ENCODE measurements around the gene EGFR.

EGFR gene

GRCh38 chr7:55101359-55101758, 82.5 kb downstream of the EGFR start:
- DNase-seq (ENCODE audit: low spot score) = no peak

GRCh38 chr7:55104123-55104522, 85.3 kb downstream of the EGFR start:
- no peak for DNase-seq (ENCODE audit: low spot score)

DNA sequence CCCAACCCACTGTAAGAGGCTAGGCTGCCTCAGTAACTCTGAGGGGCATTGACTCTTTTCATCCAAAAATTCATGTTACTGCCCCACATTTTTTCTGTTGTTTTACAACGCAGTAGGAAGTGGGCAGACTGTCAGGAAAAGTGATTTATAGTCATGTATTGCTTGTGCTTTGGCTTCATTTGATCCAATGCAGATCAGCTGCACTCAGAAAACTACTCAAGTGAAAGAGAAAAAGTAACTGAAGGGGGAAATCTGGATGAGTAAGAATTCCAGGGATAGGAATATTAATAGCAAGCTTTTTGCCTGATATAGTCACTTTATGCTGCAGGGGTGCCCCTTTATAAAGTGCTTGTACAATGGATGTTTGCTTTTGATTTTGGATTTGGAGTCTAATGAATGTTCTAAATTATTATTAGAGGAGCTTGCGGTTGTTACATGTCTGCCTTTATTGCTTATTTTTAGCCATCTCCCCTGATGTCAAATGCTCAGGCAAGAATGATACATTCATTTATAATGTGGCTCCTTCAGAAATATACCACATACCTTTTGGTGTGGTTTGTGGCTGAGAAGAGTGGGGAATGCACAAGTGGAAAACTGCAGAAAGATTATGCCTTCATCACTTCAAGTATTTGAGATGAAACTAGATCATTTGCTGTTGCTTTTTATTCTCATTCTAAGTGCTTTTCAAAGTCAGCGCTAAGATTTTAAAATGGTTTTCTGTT, 86.1 kb downstream of the EGFR start:
- no peak for DNase-seq (ENCODE audit: low spot score)

DNA sequence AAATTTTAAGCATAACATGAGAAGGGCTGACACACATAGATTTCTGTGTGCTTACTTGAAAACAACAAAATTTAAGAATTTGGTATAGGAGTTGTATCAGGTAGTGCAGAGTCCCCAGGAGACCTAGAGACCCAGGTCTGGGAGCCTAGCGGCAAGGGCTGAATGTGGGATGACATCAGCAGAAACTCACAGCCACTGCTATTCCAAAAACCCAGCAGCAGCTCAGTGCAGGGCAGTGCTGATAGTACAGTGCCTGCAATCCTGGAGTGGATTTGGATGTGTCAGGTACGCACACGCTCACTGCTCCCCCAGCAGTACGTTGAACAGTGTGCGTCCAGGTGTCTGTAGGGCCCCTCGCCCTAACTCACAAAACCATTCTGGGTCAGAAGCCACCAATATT, 87.1 kb downstream of the EGFR start:
- no peak for DNase-seq (ENCODE audit: low spot score)

- DNase-seq (ENCODE audit: low spot score) = no peak
These were observed 89.1 kb downstream of the EGFR start for GRCh38 chr7:55107946-55108345.

GRCh38 chr7:55108401-55108800, 89.6 kb downstream of the EGFR start:
- no peak for DNase-seq (ENCODE audit: low spot score)

GRCh38 chr7:55108818-55109217, 90.0 kb downstream of the EGFR start:
- DNase-seq (ENCODE audit: low spot score) = no peak

- DNase-seq (ENCODE audit: low spot score) = no peak
These were observed 90.8 kb downstream of the EGFR start for GRCh38 chr7:55109404-55110167.

DNA sequence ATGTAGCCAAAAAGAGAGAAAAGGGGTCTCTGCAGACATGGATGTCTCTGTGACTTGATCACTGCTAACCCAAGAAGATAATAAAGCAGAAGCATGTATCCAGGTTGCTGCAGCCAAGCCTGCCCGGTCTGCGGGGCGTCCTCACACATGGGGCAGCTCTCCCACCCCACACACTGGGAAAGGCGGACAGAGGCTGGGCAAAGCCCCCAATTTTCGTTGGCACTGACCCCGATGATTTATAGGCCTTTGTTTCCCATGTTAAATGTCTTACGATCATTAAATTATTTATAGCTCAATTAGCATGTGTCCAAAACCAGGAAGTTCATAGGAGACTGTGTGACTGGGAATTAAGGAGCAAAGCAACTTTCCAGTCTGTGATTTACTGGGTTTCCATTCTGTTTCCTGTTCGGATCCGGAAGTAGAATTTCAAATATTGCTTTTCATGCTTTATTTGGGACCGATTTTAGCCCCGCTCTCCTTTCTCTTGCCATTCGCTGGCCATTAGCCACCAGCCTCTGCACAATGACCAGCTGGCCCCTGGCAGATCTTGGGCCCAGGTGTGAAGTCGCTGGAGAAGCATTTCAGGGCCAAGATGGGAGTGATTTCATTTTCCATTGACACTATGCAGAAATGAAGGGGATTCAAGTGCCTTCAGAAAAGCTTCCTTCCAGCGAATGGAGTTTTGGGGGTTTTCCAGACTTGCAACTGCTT, 91.6 kb downstream of the EGFR start:
- DNase-seq (ENCODE audit: low spot score) = no peak

- DNase-seq (ENCODE audit: low spot score) = no peak
These were observed 92.2 kb downstream of the EGFR start for GRCh38 chr7:55110993-55111361.

DNA sequence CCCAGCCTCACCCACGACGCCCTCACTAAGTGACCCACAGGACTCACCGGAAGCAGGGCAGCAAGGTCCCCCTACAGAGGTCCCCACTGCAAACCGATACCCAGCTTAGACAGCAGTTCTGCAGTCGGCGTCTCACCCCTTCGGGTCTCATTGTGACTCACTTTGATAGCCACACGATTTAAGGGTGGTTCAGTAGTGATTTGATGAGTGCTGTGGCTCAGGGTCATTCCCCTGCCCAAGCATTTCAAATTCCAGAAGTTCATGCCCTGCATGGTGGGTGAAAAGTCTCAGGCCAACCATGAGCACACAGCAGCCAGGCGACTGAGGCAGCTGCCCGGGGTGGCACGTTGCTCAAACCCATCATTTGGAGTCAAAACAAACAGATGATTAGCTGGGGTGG, 93.2 kb downstream of the EGFR start:
- DNase-seq (ENCODE audit: low spot score) = no peak

GRCh38 chr7:55113760-55114540, 95.1 kb downstream of the EGFR start:
- DNase-seq (ENCODE audit: low spot score) = no peak

DNA sequence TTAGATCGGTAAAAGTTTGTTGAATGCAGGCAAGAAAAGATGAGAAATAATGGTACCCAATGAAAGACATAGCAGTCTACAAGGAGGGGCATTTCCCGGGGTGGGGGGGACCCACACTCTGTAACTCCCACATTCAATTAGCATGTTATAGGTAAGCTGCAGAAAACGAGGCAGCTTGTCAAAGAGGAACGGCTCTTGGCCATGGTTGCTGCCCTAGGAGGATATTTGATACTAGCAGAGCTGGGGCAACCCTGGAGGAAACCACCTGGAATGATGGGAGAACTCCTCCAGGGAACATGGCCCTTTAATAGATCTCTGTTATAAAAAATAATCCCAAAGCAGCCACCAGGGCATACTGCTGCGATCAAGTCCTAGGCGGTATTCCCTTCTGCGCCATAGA, 98.5 kb downstream of the EGFR start:
- no peak for DNase-seq (ENCODE audit: low spot score)

- DNase-seq (ENCODE audit: low spot score) = no peak
These were observed 99.6 kb downstream of the EGFR start for GRCh38 chr7:55118426-55118825.

GRCh38 chr7:55119571-55119970, 100.8 kb downstream of the EGFR start:
- DNase-seq (ENCODE audit: low spot score) = no peak

DNA sequence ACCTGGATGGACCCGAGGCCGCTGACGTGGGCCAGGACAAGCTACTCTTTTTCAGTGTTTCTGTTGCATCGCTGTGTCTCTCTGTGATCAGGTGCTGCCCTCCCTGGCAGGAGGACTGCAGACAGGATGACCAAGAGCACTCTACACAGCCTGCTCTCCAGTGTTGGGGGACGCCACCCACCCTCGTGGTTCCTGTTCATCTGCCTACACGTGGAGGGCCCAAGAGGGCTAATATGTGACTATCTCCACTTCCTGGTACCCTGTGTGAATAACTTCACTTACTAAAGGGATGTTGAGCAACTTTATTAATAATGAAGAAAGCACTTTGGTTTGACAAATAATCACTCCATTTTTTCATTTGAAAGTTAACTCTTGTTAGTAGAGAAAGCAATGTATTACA, 101.3 kb downstream of the EGFR start:
- no peak for DNase-seq (ENCODE audit: low spot score)

- no peak for DNase-seq (ENCODE audit: low spot score)
These were observed 101.8 kb downstream of the EGFR start for GRCh38 chr7:55120501-55121198.

DNA sequence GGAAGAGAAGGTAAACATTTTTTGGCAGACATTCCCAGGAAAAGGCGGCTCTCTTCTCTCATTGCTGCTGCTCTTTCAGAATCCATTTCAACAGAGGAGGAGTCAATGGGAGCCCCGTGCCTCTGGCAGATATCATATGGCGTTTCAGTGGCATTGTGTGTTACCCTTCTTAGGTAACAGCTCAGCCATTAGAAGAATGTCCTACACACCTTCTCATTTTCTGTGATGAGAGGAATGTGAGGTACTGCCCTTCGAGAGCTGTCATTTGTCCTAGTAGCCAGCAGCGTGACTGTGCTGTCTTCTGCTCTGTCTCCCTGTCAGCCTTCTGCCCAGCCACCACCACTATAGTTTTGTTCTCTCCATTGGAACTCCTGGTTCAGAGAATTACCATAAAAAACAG, 102.4 kb downstream of the EGFR start:
- no peak for DNase-seq (ENCODE audit: low spot score)

- DNase-seq (ENCODE audit: low spot score) = no peak
These were observed 103.4 kb downstream of the EGFR start for GRCh38 chr7:55122263-55122662.

DNA sequence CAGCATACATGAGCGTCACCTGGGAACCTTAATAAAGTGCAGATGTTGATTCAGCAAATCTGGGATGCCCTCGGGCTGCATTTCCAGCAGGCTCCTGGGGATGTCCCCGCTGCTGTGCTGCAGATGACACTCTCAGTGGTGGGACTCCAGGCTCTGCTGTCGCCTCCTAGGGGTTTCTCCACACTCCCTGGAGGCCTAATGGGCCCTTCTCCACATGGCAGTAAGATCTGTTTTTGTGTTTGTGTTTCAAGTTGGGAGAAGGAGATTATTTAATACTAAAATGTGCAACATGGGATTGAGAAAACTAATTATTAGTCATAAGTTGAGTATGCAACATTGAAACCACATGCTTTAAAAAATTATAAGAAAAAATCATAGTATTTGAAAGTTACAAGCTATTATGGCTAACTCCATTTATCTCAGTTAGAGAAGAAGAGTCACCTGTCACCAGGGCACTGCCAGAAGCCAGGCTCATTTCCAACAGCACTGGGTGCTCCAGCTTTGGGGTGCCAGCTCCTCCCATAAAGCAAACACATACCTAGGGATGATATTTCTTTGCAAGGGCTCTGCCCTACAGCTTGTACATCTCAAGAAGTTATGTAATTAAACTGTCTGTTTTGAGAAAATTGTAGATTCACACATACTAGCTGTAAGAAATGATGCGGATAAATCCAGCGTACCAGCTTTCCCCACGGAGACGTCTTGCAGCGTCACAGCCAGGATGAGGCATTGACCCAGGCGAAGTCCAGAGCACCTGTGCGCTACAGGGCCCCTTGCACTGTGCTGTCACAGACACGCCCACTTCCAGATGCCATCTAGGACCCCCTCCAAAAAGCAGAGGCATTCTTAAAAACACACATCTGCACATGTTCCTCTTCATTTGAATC, 106.4 kb downstream of the EGFR start:
- DNase-seq (ENCODE audit: low spot score) = no peak

DNA sequence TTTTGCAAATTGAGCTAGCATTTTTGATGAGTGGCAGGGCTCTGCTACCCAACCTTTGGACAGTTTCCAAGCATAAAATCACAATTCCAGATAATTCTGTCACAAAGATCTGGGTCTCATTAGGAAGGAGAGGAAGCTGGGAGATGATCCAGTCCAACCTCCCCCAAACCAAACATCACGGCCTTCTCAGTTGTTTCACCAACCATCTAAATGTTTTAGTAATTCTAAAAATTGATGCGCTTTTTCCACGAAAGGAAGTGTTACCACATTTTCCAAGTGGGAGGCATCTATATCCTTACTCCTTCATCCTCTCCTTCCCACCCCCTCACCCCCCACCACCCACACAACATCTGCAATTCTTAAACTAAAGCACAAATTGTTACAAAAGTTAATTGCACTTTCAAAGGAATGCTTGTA, 108.3 kb downstream of the EGFR start:
- DNase-seq (ENCODE audit: low spot score) = no peak
